Measurements from ENCODE around the gene NEK7. TPM values are rescaled to one million over a fixed set of nuclear protein-coding genes. Genes with fewer than 3 reads are reported as not detected.
"Not testable (repeated sequence)": the region's sequence is repeated elsewhere in the genome, so short reads cannot be mapped to it uniquely, and the experiment has no call there.

NEK7 gene
- total and polyA plus RNA-seq, 2 experiments from 2014 or later = 700 to 1,186 TPM

DNA sequence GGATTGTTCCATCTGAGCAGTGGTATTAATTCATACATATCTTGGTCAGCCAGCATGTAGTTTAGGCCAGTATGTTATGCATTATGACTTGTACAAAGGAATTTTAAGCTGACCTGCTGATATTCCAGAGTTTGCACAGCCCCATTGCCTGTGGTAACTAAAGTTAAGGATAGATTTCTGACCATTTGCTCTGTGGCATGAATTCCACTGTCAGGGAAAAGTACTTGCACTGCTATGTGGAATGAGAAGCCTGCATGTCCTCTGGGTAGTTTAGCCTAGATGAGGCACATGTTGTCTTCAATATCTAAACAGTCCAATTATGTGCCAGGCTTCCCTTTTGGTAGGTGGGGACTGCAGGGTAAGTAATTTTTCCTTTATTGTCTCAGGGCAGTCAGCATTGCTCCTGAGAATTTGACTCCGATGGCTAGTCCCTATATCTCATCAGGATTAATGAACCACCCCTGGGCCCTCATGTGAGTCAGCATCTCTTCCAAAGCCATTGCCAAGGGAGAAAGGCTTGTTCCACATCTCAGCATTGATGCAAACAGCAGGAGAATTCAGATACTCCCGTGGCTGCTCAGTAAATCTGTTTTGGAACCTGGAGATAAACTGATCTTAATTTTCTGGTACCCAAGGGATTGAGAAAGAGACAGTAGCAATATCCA lies 30.2 kb downstream of the NEK7 start:
- H3K4me3 ChIP-seq = no peak overlapping the region
- peaks cover 100% of the 10 kb centered on the region for H3K79me2 ChIP-seq (ENCODE audit: insufficient read depth)
- peaks cover 84% of the 10 kb centered on the region for H3K4me1 ChIP-seq (ENCODE audit: insufficient read depth)
- peak; percentile 25 for DNase-seq
- no peak overlapping the region for H3K9ac ChIP-seq
- no peak for TF ChIP-seq EZH2 (IDR thresholded peaks at IDR 0.05; ENCODE audit: insufficient read depth, poor library complexity, severe bottlenecking)
- TF ChIP-seq EZH2phosphoT487 (IDR thresholded peaks at IDR 0.05; ENCODE audit: insufficient read depth, low read depth) = no peak
- peaks cover 3% of the 10 kb centered on the region; the same call in 1 of the 2 replicates for H3K36me3 ChIP-seq (ENCODE audit: low read depth)
- no peak overlapping the region for H2AFZ ChIP-seq
- H3K9me3 ChIP-seq (ENCODE audit: low read depth) = no peaks in the 10 kb centered on the region
- H3F3A ChIP-seq (ENCODE audit: insufficient read depth) = peaks cover 93% of the 10 kb centered on the region
- H3K27ac ChIP-seq = peak overlapping the region; percentile 15; the same call in 1 of the 2 replicates
- peaks cover 82% of the 10 kb centered on the region for H4K20me1 ChIP-seq (ENCODE audit: insufficient read depth)
- WGBS, 2 experiments (ENCODE audit: low coverage in 1 of 2, low lambda C conversion rate in 2 of 2, missing lambda C conversion rate in 2 of 2) = 100% methylated on average over 2 of the region's 2 CpGs
- no peaks in the 10 kb centered on the region for H3K9me2 ChIP-seq (ENCODE audit: insufficient read depth)
- no peak overlapping the region for H3K4me2 ChIP-seq (ENCODE audit: unreplicated experiment)
- in situ Hi-C loops (cut with MboI) = no loop called here
- no peaks in the 10 kb centered on the region for H3K27me3 ChIP-seq (replicated peaks; ENCODE audit: insufficient read depth)

DNA sequence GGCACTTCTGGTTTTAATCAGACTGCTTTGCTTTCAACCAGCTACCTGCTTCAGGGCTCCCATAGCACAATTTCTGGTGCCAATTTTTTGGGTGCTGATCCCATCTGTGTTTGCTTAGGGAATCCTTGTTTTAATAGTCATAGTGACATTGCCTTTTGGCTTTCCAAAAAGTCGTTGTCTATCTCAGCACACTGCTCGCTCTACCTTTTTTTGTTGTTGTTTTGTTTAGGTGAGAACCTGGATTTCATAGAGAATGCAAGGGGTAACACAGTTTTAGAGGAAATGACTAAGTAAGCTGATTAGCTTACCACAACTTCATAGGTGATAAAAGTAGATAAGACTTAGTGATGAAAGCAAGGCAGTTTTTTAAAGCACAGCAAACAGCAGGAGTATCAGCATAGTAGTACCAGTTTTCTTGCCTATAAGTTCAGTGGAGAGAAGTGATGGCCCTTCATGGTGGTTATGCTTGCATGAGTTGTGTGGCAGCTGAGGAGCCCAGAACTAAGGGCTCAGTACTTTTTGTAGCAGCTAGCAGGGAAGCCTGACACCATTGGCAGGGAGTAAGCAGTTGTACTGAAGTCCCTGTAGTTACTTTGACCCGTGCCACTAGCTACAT lies 31.3 kb downstream of the NEK7 start:
- Histone ChIP-seq H3K4me3 (no peak overlapping the region), H3K36me3 (ENCODE audit: low read depth) (peaks cover 3% of the 10 kb centered on the region; the same call in 1 of the 2 replicates), H3K9me2 (ENCODE audit: insufficient read depth) (no peaks in the 10 kb centered on the region), H2AFZ (no peak overlapping the region), H3K27ac (peak overlapping the region; percentile 8; the same call in 1 of the 2 replicates), H3K79me2 (ENCODE audit: insufficient read depth) (peaks cover 100% of the 10 kb centered on the region), H3K9me3 (ENCODE audit: low read depth) (no peaks in the 10 kb centered on the region), H3K4me1 (ENCODE audit: insufficient read depth) (peaks cover 81% of the 10 kb centered on the region), H3F3A (ENCODE audit: insufficient read depth) (peaks cover 93% of the 10 kb centered on the region), H4K20me1 (ENCODE audit: insufficient read depth) (peaks cover 80% of the 10 kb centered on the region), H3K9ac (no peak overlapping the region), H3K27me3 (replicated peaks; ENCODE audit: insufficient read depth) (no peaks in the 10 kb centered on the region), H3K4me2 (ENCODE audit: unreplicated experiment) (no peak overlapping the region)
- 91 to 97% methylated on average over 3 of the region's 3 CpGs for WGBS, 2 experiments (ENCODE audit: low coverage in 1 of 2, low lambda C conversion rate in 2 of 2, missing lambda C conversion rate in 2 of 2)
- in situ Hi-C loops (cut with MboI) = no loop called here
- TF ChIP-seq EZH2 (IDR thresholded peaks at IDR 0.05; ENCODE audit: insufficient read depth, poor library complexity, severe bottlenecking) = no peak
- no peak for TF ChIP-seq EZH2phosphoT487 (IDR thresholded peaks at IDR 0.05; ENCODE audit: insufficient read depth, low read depth)
- no peak for DNase-seq

DNA sequence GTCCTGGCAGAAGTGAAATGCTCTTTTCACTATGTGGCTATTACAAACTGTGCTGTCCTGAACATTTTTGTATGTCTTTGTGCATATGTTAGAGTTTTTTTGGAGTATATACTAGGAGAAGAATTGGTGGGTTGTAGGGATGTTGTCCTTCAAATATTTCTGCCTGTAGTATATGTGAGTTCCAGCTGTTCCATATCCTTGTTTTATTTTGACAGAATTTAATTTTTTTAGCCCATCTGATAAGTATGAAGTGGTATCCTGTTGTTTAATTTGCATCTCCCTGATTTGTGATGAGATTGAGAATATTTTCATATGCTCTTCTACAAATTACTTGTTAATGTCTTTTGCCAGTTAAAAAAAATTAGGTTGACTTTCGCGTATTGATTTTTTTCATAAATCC lies 34.3 kb downstream of the NEK7 start:
- no peak overlapping the region; the same call in 1 of the 2 replicates for H3K27ac ChIP-seq
- no peaks in the 10 kb centered on the region for H3K9me2 ChIP-seq (ENCODE audit: insufficient read depth)
- WGBS, 2 experiments (ENCODE audit: low coverage in 1 of 2, low lambda C conversion rate in 2 of 2, missing lambda C conversion rate in 2 of 2) = 98 to 100% methylated on average over 2 of the region's 2 CpGs
- H3K4me1 ChIP-seq (ENCODE audit: insufficient read depth) = peaks cover 67% of the 10 kb centered on the region
- no peak for DNase-seq
- in situ Hi-C loops (cut with MboI) = no loop called here
- H3K27me3 ChIP-seq (replicated peaks; ENCODE audit: insufficient read depth) = no peaks in the 10 kb centered on the region
- H3K79me2 ChIP-seq (ENCODE audit: insufficient read depth) = peaks cover 100% of the 10 kb centered on the region
- H3F3A ChIP-seq (ENCODE audit: insufficient read depth) = peaks cover 88% of the 10 kb centered on the region
- H3K4me3 ChIP-seq = no peak overlapping the region; the same call in 1 of the 2 replicates
- TF ChIP-seq EZH2 (IDR thresholded peaks at IDR 0.05; ENCODE audit: insufficient read depth, poor library complexity, severe bottlenecking) (no peak), EZH2phosphoT487 (IDR thresholded peaks at IDR 0.05; ENCODE audit: insufficient read depth, low read depth) (no peak)
- H3K9me3 ChIP-seq (ENCODE audit: low read depth) = no peaks in the 10 kb centered on the region
- H3K4me2 ChIP-seq (ENCODE audit: unreplicated experiment) = no peak overlapping the region
- no peak overlapping the region for H3K9ac ChIP-seq
- H2AFZ ChIP-seq = no peak overlapping the region
- no peaks in the 10 kb centered on the region; the same call in 1 of the 2 replicates for H3K36me3 ChIP-seq (ENCODE audit: low read depth)
- peaks cover 86% of the 10 kb centered on the region for H4K20me1 ChIP-seq (ENCODE audit: insufficient read depth)

DNA sequence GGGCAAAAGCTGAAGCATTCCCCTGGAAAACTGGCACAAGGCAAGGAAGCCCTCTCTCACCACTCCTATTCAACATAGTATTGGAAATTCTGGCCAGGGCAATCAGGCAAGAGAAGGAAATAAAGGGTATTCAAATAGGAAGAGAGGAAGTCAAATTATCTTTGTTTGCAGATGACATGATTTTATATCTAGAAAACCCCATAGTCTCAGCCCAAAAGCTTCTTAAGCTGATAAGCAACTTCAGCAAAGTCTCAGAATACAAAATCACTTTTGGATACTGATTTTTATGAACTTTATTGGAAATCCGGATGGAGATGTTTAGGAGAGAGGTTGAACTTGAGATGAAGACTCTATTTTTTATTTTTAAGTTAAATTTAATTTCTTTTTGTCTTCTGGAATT lies 37.1 kb downstream of the NEK7 start:
- peaks cover 49% of the 10 kb centered on the region for H3K4me1 ChIP-seq (ENCODE audit: insufficient read depth)
- 96 to 98% methylated on average over 1 of the region's 1 CpG for WGBS, 2 experiments (ENCODE audit: low coverage in 1 of 2, low lambda C conversion rate in 2 of 2, missing lambda C conversion rate in 2 of 2)
- H3K9me3 ChIP-seq (ENCODE audit: low read depth); H2AFZ ChIP-seq; H3K9ac ChIP-seq; H3K36me3 ChIP-seq (ENCODE audit: low read depth); H3K4me3 ChIP-seq; H3K4me2 ChIP-seq (ENCODE audit: unreplicated experiment); H3K27me3 ChIP-seq (replicated peaks; ENCODE audit: insufficient read depth); H3K27ac ChIP-seq; DNase-seq; in situ Hi-C loops (cut with MboI); H3K9me2 ChIP-seq (ENCODE audit: insufficient read depth): not testable (repeated sequence)
- peaks cover 73% of the 10 kb centered on the region for H4K20me1 ChIP-seq (ENCODE audit: insufficient read depth)
- peaks cover 100% of the 10 kb centered on the region for H3K79me2 ChIP-seq (ENCODE audit: insufficient read depth)
- peaks cover 85% of the 10 kb centered on the region for H3F3A ChIP-seq (ENCODE audit: insufficient read depth)

Data from GM23248 (cell line).